WI38 (cell line): ENCODE data around the gene ATP2A3.

Experiments used
- H3K4me3 ChIP-seq: 2 replicates; pipeline ENCODE4 v1.5.1; 2011; ENCODE audit warnings: low read depth, mild to moderate bottlenecking, control low read depth, low read length
- CTCF ChIP-seq: IDR thresholded peaks from 2 replicates; pipeline ENCODE4 v1.5.1; 2012; ENCODE audit warnings: low read depth, mild to moderate bottlenecking, control low read depth, low read length

ATP2A3 gene

GRCh38 chr17:3959921-3960601 lies 4.2 kb downstream of the ATP2A3 start:
- no peak for TF ChIP-seq CTCF
- no peak overlapping the region for H3K4me3 ChIP-seq

GRCh38 chr17:3959295-3959899 lies 4.8 kb downstream of the ATP2A3 start:
- no peak for TF ChIP-seq CTCF
- no peak overlapping the region for H3K4me3 ChIP-seq

GRCh38 chr17:3957735-3958599 lies 6.3 kb downstream of the ATP2A3 start:
- no peak for TF ChIP-seq CTCF

GRCh38 chr17:3956983-3957382 lies 7.3 kb downstream of the ATP2A3 start:
- no peak overlapping the region for H3K4me3 ChIP-seq
- no peak for TF ChIP-seq CTCF

More at GRCh38 chr17:3957735-3958599, 6.3 kb downstream of the ATP2A3 start:
- no peak overlapping the region for H3K4me3 ChIP-seq

GRCh38 chr17:3956327-3956957 lies 7.8 kb downstream of the ATP2A3 start:
- no peak for TF ChIP-seq CTCF
- H3K4me3 ChIP-seq = no peak overlapping the region

GRCh38 chr17:3955673-3955988 lies 8.6 kb downstream of the ATP2A3 start:
- TF ChIP-seq CTCF = no peak
- H3K4me3 ChIP-seq = no peak overlapping the region
